Measurements from ENCODE around the gene BCAS3.
A peak's percentile ranks its signal among the peaks of the same experiment; 100 is the strongest.

BCAS3 gene

DNA sequence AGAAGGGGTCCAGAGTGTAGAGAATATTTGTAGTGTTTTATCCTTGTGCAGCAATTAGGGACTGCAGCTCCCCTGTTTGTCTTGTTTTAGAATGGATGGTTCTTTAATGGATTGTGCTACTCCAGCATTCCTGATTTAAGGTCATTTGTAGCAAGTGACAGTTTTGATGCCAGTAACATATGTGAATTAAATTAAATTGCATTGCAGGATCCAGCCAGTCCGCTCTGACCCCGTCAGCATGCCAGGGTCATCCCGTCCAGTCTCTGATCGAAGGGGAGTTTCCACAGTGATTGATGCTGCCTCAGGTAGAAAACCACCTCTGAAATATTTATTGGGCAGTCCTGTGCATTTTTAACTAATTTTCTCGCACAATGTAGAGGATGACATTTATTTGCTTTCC is 406.6 kb downstream of the BCAS3 start:
- no peaks in the 10 kb centered on the region for H3K79me1 ChIP-seq (replicated peaks; ENCODE audit: low read length, poor library complexity, severe bottlenecking)
- no peak overlapping the region for H3K14ac ChIP-seq (ENCODE audit: low read length in 2 of 2)
- H4K91ac ChIP-seq (ENCODE audit: low read length): no peak overlapping the region
- no peak overlapping the region for H2BK120ac ChIP-seq (ENCODE audit: low read depth, low read length)
- no peak overlapping the region for H4K8ac ChIP-seq (ENCODE audit: low read length)
- H3K4me1 ChIP-seq (ENCODE audit: control insufficient read depth, insufficient read depth, low read depth, low read length): no peaks in the 10 kb centered on the region
- H2AK5ac ChIP-seq (ENCODE audit: low read length, severe bottlenecking): no peak overlapping the region
- no peak overlapping the region for H3K27ac ChIP-seq (ENCODE audit: low read length, poor library complexity, severe bottlenecking)
- no peak overlapping the region for H3K4me3 ChIP-seq (ENCODE audit: insufficient read depth in 1 of 2, low read depth in 1 of 2, low read length in 2 of 2)
- H3K18ac ChIP-seq (ENCODE audit: low read depth in 1 of 2, low read length in 2 of 2): no peak overlapping the region
- no peak overlapping the region for H2BK15ac ChIP-seq (ENCODE audit: low read depth, poor library complexity, severe bottlenecking)
- H3K36me3 ChIP-seq (ENCODE audit: control insufficient read depth in 1 of 2, insufficient read depth in 2 of 2, low read depth in 1 of 2, low read length in 2 of 2): no peaks in the 10 kb centered on the region
- H3K23ac ChIP-seq (ENCODE audit: low read length in 2 of 2): no peak overlapping the region
- H3K4me2 ChIP-seq (ENCODE audit: low read length, poor library complexity, severe bottlenecking): no peak overlapping the region
- no peak overlapping the region for H2BK5ac ChIP-seq (ENCODE audit: low read depth, low read length, poor library complexity, severe bottlenecking)
- H3K4ac ChIP-seq (ENCODE audit: low read depth in 1 of 2, low read length in 2 of 2): no peak overlapping the region
- H2AFZ ChIP-seq (ENCODE audit: low read depth, low read length): no peak overlapping the region
- no peaks in the 10 kb centered on the region for H3K27me3 ChIP-seq (ENCODE audit: control insufficient read depth in 1 of 2, insufficient read depth in 1 of 2, low read length in 2 of 2)
- no peak overlapping the region for H3K9ac ChIP-seq (ENCODE audit: low read length)
- H2BK12ac ChIP-seq (ENCODE audit: low read length in 2 of 2): no peak overlapping the region
- no peak for DNase-seq
- WGBS: 98% methylated on average over 5 of the region's 5 CpGs
- H3K9me3 ChIP-seq (ENCODE audit: control insufficient read depth, low read length): no peaks in the 10 kb centered on the region

DNA sequence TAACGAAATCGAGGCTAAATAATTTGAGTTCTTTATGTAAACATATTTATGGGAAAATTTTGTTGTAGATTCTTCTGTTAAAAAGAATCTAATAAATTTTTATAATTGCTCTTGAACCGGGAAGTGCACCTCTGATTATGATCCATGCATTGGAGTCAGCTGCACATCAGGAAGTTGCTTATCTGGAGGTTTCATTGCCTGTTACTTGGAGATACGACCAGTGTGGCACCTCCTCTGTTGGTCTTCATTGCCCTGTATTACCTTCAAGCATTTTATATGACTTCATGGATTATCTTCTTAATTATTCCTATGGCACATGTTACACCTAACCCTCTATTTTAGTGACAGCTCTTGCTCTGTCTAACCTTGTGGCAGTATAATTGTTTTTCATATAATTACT is 409.4 kb downstream of the BCAS3 start:
- Histone ChIP-seq H3K27me3 (ENCODE audit: control insufficient read depth in 1 of 2, insufficient read depth in 1 of 2, low read length in 2 of 2) (no peaks in the 10 kb centered on the region), H2AFZ (ENCODE audit: low read depth, low read length) (no peak overlapping the region), H3K36me3 (ENCODE audit: control insufficient read depth in 1 of 2, insufficient read depth in 2 of 2, low read depth in 1 of 2, low read length in 2 of 2) (no peaks in the 10 kb centered on the region), H3K23ac (ENCODE audit: low read length in 2 of 2) (no peak overlapping the region), H2BK120ac (ENCODE audit: low read depth, low read length) (no peak overlapping the region), H3K4me3 (ENCODE audit: insufficient read depth in 1 of 2, low read depth in 1 of 2, low read length in 2 of 2) (no peak overlapping the region), H2AK5ac (ENCODE audit: low read length, severe bottlenecking) (no peak overlapping the region), H3K4me2 (ENCODE audit: low read length, poor library complexity, severe bottlenecking) (no peak overlapping the region), H2BK5ac (ENCODE audit: low read depth, low read length, poor library complexity, severe bottlenecking) (no peak overlapping the region), H2BK12ac (ENCODE audit: low read length in 2 of 2) (no peak overlapping the region), H3K4ac (ENCODE audit: low read depth in 1 of 2, low read length in 2 of 2) (no peak overlapping the region), H3K27ac (ENCODE audit: low read length, poor library complexity, severe bottlenecking) (no peak overlapping the region), H3K4me1 (ENCODE audit: control insufficient read depth, insufficient read depth, low read depth, low read length) (no peaks in the 10 kb centered on the region), H4K91ac (ENCODE audit: low read length) (no peak overlapping the region), H3K9me3 (ENCODE audit: control insufficient read depth, low read length) (peaks cover 6% of the 10 kb centered on the region), H2BK15ac (ENCODE audit: low read depth, poor library complexity, severe bottlenecking) (no peak overlapping the region), H3K14ac (ENCODE audit: low read length in 2 of 2) (no peak overlapping the region), H3K79me1 (replicated peaks; ENCODE audit: low read length, poor library complexity, severe bottlenecking) (no peaks in the 10 kb centered on the region), H3K18ac (ENCODE audit: low read depth in 1 of 2, low read length in 2 of 2) (no peak overlapping the region), H4K8ac (ENCODE audit: low read length) (no peak overlapping the region), H3K9ac (ENCODE audit: low read length) (no peak overlapping the region)
- no peak for DNase-seq
- 94% methylated on average over 2 of the region's 4 CpGs for WGBS

DNA sequence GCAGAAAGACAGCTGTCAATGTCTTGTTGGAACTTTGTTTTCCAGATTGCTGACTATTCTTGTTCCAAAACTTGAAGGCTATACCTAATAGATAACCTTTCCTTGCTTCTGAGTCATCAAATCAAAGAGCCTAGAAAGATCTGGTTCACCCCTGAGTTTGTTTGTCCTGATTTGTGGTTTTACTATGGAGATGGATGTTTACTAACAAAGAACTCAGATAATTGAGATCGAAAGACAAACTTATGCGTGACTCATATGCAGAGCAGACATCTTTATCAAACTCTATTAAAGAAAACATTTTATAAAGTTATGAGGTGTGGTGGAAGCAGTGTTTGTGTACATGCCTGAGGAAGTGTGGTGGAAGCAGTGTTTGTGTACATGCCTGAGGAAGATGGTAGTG is 410.9 kb downstream of the BCAS3 start:
- Histone ChIP-seq H3K4ac (ENCODE audit: low read depth in 1 of 2, low read length in 2 of 2) (no peak overlapping the region), H3K9me3 (ENCODE audit: control insufficient read depth, low read length) (peaks cover 13% of the 10 kb centered on the region), H3K27ac (ENCODE audit: low read length, poor library complexity, severe bottlenecking) (no peak overlapping the region), H3K18ac (ENCODE audit: low read depth in 1 of 2, low read length in 2 of 2) (no peak overlapping the region), H3K4me3 (ENCODE audit: insufficient read depth in 1 of 2, low read depth in 1 of 2, low read length in 2 of 2) (no peak overlapping the region), H4K8ac (ENCODE audit: low read length) (no peak overlapping the region), H3K36me3 (ENCODE audit: control insufficient read depth in 1 of 2, insufficient read depth in 2 of 2, low read depth in 1 of 2, low read length in 2 of 2) (no peaks in the 10 kb centered on the region), H2AK5ac (ENCODE audit: low read length, severe bottlenecking) (no peak overlapping the region), H3K4me1 (ENCODE audit: control insufficient read depth, insufficient read depth, low read depth, low read length) (no peaks in the 10 kb centered on the region), H3K27me3 (ENCODE audit: control insufficient read depth in 1 of 2, insufficient read depth in 1 of 2, low read length in 2 of 2) (no peaks in the 10 kb centered on the region), H3K14ac (ENCODE audit: low read length in 2 of 2) (no peak overlapping the region), H3K4me2 (ENCODE audit: low read length, poor library complexity, severe bottlenecking) (no peak overlapping the region), H2AFZ (ENCODE audit: low read depth, low read length) (no peak overlapping the region), H3K9ac (ENCODE audit: low read length) (no peak overlapping the region), H2BK5ac (ENCODE audit: low read depth, low read length, poor library complexity, severe bottlenecking) (no peak overlapping the region), H2BK15ac (ENCODE audit: low read depth, poor library complexity, severe bottlenecking) (no peak overlapping the region), H4K91ac (ENCODE audit: low read length) (no peak overlapping the region), H3K23ac (ENCODE audit: low read length in 2 of 2) (no peak overlapping the region), H3K79me1 (replicated peaks; ENCODE audit: low read length, poor library complexity, severe bottlenecking) (no peaks in the 10 kb centered on the region), H2BK120ac (ENCODE audit: low read depth, low read length) (no peak overlapping the region), H2BK12ac (ENCODE audit: low read length in 2 of 2) (no peak overlapping the region)
- WGBS: no CpG with 5 or more reads among the region's 2 CpGs
- peak; percentile 51 for DNase-seq

DNA sequence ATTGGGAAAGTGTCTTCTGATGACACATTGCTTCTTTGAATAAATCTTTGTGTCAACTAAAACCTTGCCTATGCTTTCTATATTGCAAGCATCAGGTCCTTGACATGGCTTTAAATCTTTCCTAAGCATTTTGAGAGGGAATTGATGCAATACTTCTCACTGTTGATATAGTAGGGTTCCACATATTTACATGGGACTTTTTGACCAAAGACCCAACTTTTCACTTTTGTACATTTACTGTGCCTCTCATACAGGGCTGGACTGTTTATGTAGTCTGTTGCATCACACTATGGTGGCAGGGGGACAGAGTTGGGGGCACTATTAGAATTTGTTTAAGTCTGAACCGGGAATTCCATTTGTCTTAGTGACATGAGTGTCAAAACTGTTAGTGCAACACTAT is 413.4 kb downstream of the BCAS3 start:
- Histone ChIP-seq H3K14ac (ENCODE audit: low read length in 2 of 2) (no peak overlapping the region), H4K91ac (ENCODE audit: low read length) (no peak overlapping the region), H3K4ac (ENCODE audit: low read depth in 1 of 2, low read length in 2 of 2) (no peak overlapping the region), H2BK5ac (ENCODE audit: low read depth, low read length, poor library complexity, severe bottlenecking) (no peak overlapping the region), H2BK12ac (ENCODE audit: low read length in 2 of 2) (no peak overlapping the region), H3K4me1 (ENCODE audit: control insufficient read depth, insufficient read depth, low read depth, low read length) (no peaks in the 10 kb centered on the region), H3K27me3 (ENCODE audit: control insufficient read depth in 1 of 2, insufficient read depth in 1 of 2, low read length in 2 of 2) (no peaks in the 10 kb centered on the region), H3K9ac (ENCODE audit: low read length) (no peak overlapping the region), H3K27ac (ENCODE audit: low read length, poor library complexity, severe bottlenecking) (no peak overlapping the region), H4K8ac (ENCODE audit: low read length) (no peak overlapping the region), H3K18ac (ENCODE audit: low read depth in 1 of 2, low read length in 2 of 2) (no peak overlapping the region), H2AFZ (ENCODE audit: low read depth, low read length) (no peak overlapping the region), H3K36me3 (ENCODE audit: control insufficient read depth in 1 of 2, insufficient read depth in 2 of 2, low read depth in 1 of 2, low read length in 2 of 2) (no peaks in the 10 kb centered on the region), H3K4me3 (ENCODE audit: insufficient read depth in 1 of 2, low read depth in 1 of 2, low read length in 2 of 2) (no peak overlapping the region), H3K9me3 (ENCODE audit: control insufficient read depth, low read length) (peaks cover 13% of the 10 kb centered on the region), H3K79me1 (replicated peaks; ENCODE audit: low read length, poor library complexity, severe bottlenecking) (no peaks in the 10 kb centered on the region), H2AK5ac (ENCODE audit: low read length, severe bottlenecking) (no peak overlapping the region), H3K4me2 (ENCODE audit: low read length, poor library complexity, severe bottlenecking) (no peak overlapping the region), H2BK15ac (ENCODE audit: low read depth, poor library complexity, severe bottlenecking) (no peak overlapping the region), H3K23ac (ENCODE audit: low read length in 2 of 2) (no peak overlapping the region), H2BK120ac (ENCODE audit: low read depth, low read length) (no peak overlapping the region)
- DNase-seq: peak; percentile 49
- 18% methylated on average over 1 of the region's 1 CpG for WGBS

Data from mesenchymal stem cell (in vitro differentiated cells and primary cell).